ENCODE data around the gene SAA1. TPM values are rescaled to one million over a fixed set of nuclear protein-coding genes. Genes with fewer than 3 reads are reported as not detected.

Gene SAA1
- total and polyA plus RNA-seq, 10 of the 15 experiments (the other 5 are each of a cell fraction or from before 2014, with no cell fraction given), result 0.36 to 6.9 TPM; not detected in 8

GRCh38 chr11:18233912-18234311 is 32.2 kb upstream of the SAA1 start:
- no peak overlapping the region for H2AFZ ChIP-seq (ENCODE audit: control insufficient read depth, low read depth, low read length)
- 44% methylated on average over 4 of the region's 4 CpGs for WGBS (ENCODE audit: insufficient coverage, insufficient replicate concordance, low lambda C conversion rate, missing lambda C conversion rate)

More at GRCh38 chr11:18233912-18234311, 32.2 kb upstream of the SAA1 start:
- intact Hi-C loops (cut with micrococcal nuclease; ENCODE audit: unreplicated experiment) (no loop called here), in situ Hi-C loops (cut with MboI) (no loop called here)
- BruUV-seq (replicated peaks), result no TSS peak
- Histone ChIP-seq H3K9me3 (replicated peaks; ENCODE audit: control insufficient read depth, insufficient read depth, low read length) (no peaks in the 10 kb centered on the region), H3K4me3 (no peak overlapping the region), H3K27ac (ENCODE audit: control insufficient read depth, insufficient read depth) (no peak overlapping the region), H3K4me2 (ENCODE audit: control insufficient read depth, insufficient read depth) (no peak overlapping the region), H3K4me1 (ENCODE audit: control insufficient read depth, insufficient read depth, low read length) (peaks cover 5% of the 10 kb centered on the region), H3K9ac (ENCODE audit: control insufficient read depth, insufficient read depth, low read length) (no peak overlapping the region), H3K36me3 (ENCODE audit: control insufficient read depth in 2 of 2, insufficient read depth in 2 of 2, low read length in 1 of 2) (no peaks in the 10 kb centered on the region), H4K20me1 (ENCODE audit: control insufficient read depth, insufficient read depth) (no peaks in the 10 kb centered on the region), H3K27me3 (replicated peaks in 1 of 2; ENCODE audit: control insufficient read depth in 2 of 2, insufficient read depth in 2 of 2, low read length in 1 of 2) (no peaks in the 10 kb centered on the region), H3K79me2 (ENCODE audit: control insufficient read depth, insufficient read depth, low read length) (no peaks in the 10 kb centered on the region)
- FAIRE-seq (no peak), DNase-seq (ENCODE audit: low read depth, low spot score) (no peak), ATAC-seq (no peak)
- SMC1A ChIA-PET (ENCODE audit: uncharacterized antibody, unreplicated experiment), result no interaction called here
- CTCF ChIA-PET, result interaction anchor here (0.6 to 1.8 kb wide), 3 partner anchors 9 to 495 kb away, joined by 3 to 12 read pairs (median 4); no protein-coding TSS in a partner anchor
- RAD21 ChIA-PET (ENCODE audit: unreplicated experiment), result interaction anchor here (2.1 kb wide), 1 partner anchor 10 kb away, joined by 8 read pairs; no protein-coding TSS in a partner anchor
- TF ChIP-seq, protein P1, sequence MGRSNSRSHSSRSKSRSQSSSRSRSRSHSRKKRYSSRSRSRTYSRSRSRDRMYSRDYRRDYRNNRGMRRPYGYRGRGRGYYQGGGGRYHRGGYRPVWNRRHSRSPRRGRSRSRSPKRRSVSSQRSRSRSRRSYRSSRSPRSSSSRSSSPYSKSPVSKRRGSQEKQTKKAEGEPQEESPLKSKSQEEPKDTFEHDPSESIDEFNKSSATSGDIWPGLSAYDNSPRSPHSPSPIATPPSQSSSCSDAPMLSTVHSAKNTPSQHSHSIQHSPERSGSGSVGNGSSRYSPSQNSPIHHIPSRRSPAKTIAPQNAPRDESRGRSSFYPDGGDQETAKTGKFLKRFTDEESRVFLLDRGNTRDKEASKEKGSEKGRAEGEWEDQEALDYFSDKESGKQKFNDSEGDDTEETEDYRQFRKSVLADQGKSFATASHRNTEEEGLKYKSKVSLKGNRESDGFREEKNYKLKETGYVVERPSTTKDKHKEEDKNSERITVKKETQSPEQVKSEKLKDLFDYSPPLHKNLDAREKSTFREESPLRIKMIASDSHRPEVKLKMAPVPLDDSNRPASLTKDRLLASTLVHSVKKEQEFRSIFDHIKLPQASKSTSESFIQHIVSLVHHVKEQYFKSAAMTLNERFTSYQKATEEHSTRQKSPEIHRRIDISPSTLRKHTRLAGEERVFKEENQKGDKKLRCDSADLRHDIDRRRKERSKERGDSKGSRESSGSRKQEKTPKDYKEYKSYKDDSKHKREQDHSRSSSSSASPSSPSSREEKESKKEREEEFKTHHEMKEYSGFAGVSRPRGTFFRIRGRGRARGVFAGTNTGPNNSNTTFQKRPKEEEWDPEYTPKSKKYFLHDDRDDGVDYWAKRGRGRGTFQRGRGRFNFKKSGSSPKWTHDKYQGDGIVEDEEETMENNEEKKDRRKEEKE (IDR thresholded peaks at IDR 0.05), result no peak
- TF ChIP-seq ZNF24 (IDR thresholded peaks at IDR 0.05), result no peak
- TF ChIP-seq BHLHE40 (IDR thresholded peaks at IDR 0.05; ENCODE audit: borderline replicate concordance in 1 of 2, low read depth in 2 of 2, low read length in 1 of 2), result no peak
- no peak for TF ChIP-seq E4F1 (IDR thresholded peaks at IDR 0.05; ENCODE audit: borderline replicate concordance, partially characterized antibody)
- no peak for TF ChIP-seq TCF7 (IDR thresholded peaks at IDR 0.05; ENCODE audit: borderline replicate concordance)
- TF ChIP-seq MYC (IDR thresholded peaks at IDR 0.05; ENCODE audit: insufficient read depth, insufficient read length, insufficient replicate concordance, low read length, severe bottlenecking), result no peak
- TF ChIP-seq, protein P2, sequence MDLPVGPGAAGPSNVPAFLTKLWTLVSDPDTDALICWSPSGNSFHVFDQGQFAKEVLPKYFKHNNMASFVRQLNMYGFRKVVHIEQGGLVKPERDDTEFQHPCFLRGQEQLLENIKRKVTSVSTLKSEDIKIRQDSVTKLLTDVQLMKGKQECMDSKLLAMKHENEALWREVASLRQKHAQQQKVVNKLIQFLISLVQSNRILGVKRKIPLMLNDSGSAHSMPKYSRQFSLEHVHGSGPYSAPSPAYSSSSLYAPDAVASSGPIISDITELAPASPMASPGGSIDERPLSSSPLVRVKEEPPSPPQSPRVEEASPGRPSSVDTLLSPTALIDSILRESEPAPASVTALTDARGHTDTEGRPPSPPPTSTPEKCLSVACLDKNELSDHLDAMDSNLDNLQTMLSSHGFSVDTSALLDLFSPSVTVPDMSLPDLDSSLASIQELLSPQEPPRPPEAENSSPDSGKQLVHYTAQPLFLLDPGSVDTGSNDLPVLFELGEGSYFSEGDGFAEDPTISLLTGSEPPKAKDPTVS (IDR thresholded peaks at IDR 0.05; ENCODE audit: low read depth, low read length), result no peak
- no peak for TF ChIP-seq RAD21 (IDR thresholded peaks at IDR 0.05; ENCODE audit: insufficient read depth, low read depth, low read length)
- no peak for TF ChIP-seq USF1 (IDR thresholded peaks at IDR 0.05; ENCODE audit: borderline replicate concordance, extremely low read length, insufficient read depth, low read depth, low read length)
- TF ChIP-seq, protein P3, sequence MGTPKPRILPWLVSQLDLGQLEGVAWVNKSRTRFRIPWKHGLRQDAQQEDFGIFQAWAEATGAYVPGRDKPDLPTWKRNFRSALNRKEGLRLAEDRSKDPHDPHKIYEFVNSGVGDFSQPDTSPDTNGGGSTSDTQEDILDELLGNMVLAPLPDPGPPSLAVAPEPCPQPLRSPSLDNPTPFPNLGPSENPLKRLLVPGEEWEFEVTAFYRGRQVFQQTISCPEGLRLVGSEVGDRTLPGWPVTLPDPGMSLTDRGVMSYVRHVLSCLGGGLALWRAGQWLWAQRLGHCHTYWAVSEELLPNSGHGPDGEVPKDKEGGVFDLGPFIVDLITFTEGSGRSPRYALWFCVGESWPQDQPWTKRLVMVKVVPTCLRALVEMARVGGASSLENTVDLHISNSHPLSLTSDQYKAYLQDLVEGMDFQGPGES (IDR thresholded peaks at IDR 0.05), result no peak
- no peak for TF ChIP-seq ASH2L (IDR thresholded peaks at IDR 0.05; ENCODE audit: borderline replicate concordance, low read depth)
- TF ChIP-seq DPF2 (IDR thresholded peaks at IDR 0.05), result no peak
- TF ChIP-seq EGR1 (IDR thresholded peaks at IDR 0.05; ENCODE audit: borderline replicate concordance in 1 of 2, low read depth in 2 of 2, low read length in 2 of 2), result no peak
- TF ChIP-seq BRCA1 (IDR thresholded peaks at IDR 0.05; ENCODE audit: low read depth, low read length), result no peak
- TF ChIP-seq MTA2 (IDR thresholded peaks at IDR 0.05; ENCODE audit: low read depth), result no peak
- POLR2A ChIA-PET, result no interaction called here

All from GM12878 (cell line).